Measurements from ENCODE around the gene KIRREL3.

Gene KIRREL3

DNA sequence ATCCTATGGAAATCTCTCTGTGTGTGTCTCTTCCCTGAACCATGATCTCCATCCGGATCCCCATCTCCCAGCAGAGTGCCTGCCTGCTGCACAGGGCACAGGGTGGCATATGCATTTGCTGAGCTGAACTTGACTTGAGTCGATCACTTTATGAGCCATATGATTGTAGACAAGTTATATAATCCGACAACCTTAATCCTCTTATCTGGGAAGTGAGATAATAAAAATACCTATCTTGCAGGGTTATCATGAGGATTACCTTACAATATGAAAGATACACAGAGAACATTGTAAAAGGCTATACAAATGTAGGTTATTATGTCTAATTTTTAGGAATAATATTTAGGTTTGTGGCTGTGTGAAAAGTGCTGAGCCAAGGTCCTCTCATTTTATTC, 520.6 kb downstream of the KIRREL3 start:
- no peak overlapping the region for H3K9ac ChIP-seq (ENCODE audit: insufficient read length, low read depth)
- no peaks in the 10 kb centered on the region for H3K27me3 ChIP-seq (ENCODE audit: insufficient read depth, insufficient read length)
- no peaks in the 10 kb centered on the region; the same call in 1 of the 2 replicates for H3K9me3 ChIP-seq (ENCODE audit: insufficient read depth, low read length)
- DNase-seq (ENCODE audit: low read depth, low spot score) = no peak
- H3K36me3 ChIP-seq (ENCODE audit: insufficient read depth, insufficient read length, low read length) = no peaks in the 10 kb centered on the region
- peaks cover 10% of the 10 kb centered on the region for H3K4me1 ChIP-seq (ENCODE audit: insufficient read depth, insufficient read length)
- no peak overlapping the region for H3K4me3 ChIP-seq (ENCODE audit: insufficient read length, low read depth)
- TF ChIP-seq ZNF274 (IDR thresholded peaks at IDR 0.05; ENCODE audit: low read depth, low read length) (no peak), SUZ12 (IDR thresholded peaks at IDR 0.05; ENCODE audit: extremely low read depth, insufficient read depth, insufficient read length) (no peak), YY1 (IDR thresholded peaks at IDR 0.05; ENCODE audit: insufficient read depth, insufficient read length) (no peak)

DNA sequence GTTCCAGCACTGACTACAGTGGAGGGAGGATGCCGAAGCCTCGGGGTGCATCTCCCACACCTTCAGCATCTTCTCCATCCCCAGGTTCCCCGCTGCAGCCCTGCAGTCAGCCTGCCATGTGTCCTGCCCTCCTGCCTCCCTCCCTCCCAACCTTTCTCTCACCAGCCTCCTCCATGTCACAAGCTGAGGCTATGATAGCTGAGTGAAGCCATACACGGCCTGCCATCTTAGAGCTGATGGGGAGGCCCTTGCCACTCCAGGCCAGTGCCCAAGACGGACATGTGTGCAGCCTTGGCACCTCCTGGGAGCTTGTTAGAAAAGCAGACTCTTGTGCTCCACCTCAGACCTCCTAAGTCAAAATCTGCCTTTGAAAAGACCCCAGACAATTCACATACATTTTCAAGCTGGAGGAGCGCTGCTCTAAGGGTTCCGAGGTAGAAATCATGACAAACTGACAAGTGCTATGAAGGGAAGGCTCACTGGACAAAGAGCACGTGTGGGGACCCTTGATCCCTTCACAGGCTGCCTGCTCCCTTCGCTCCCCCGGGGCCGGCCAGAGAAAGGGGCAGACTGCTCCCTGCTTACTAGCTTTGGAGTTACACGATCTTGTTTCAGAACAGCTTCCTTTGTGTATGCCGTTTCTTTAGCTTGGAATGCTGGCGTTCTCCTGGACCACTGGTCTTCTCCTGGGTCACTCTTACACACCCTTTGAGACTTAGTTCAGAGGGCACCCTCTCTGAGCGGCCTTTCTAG, 521.2 kb downstream of the KIRREL3 start:
- no peaks in the 10 kb centered on the region; the same call in 1 of the 2 replicates for H3K9me3 ChIP-seq (ENCODE audit: insufficient read depth, low read length)
- no peak overlapping the region for H3K9ac ChIP-seq (ENCODE audit: insufficient read length, low read depth)
- H3K36me3 ChIP-seq (ENCODE audit: insufficient read depth, insufficient read length, low read length) = no peaks in the 10 kb centered on the region
- no peaks in the 10 kb centered on the region for H3K27me3 ChIP-seq (ENCODE audit: insufficient read depth, insufficient read length)
- H3K4me1 ChIP-seq (ENCODE audit: insufficient read depth, insufficient read length) = peaks cover 11% of the 10 kb centered on the region
- DNase-seq (ENCODE audit: low read depth, low spot score) = no peak
- no peak overlapping the region for H3K4me3 ChIP-seq (ENCODE audit: insufficient read length, low read depth)
- TF ChIP-seq ZNF274 (IDR thresholded peaks at IDR 0.05; ENCODE audit: low read depth, low read length) (no peak), SUZ12 (IDR thresholded peaks at IDR 0.05; ENCODE audit: extremely low read depth, insufficient read depth, insufficient read length) (no peak), YY1 (IDR thresholded peaks at IDR 0.05; ENCODE audit: insufficient read depth, insufficient read length) (no peak)

DNA sequence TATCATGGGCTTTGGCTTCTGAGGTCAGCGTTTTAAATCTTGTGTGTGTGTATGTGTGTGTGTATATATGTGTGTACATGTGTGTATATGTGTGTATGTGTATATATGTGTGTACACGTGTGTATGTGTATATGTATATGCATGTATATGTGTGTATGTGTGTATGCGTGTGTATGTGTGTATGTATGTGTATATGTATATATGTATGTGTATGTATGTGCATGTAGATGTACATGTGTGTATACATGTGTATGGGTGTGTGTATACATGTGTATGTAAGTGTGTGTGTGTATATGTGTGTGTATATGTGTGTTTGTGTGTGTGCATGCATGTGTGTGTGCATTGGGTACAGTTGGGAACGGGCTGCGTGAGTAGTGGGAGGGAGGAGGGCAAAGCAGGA, 522.1 kb downstream of the KIRREL3 start:
- Histone ChIP-seq H3K9ac (ENCODE audit: insufficient read length, low read depth) (no peak overlapping the region), H3K36me3 (ENCODE audit: insufficient read depth, insufficient read length, low read length) (no peaks in the 10 kb centered on the region), H3K9me3 (ENCODE audit: insufficient read depth, low read length) (no peaks in the 10 kb centered on the region; the same call in 1 of the 2 replicates), H3K4me3 (ENCODE audit: insufficient read length, low read depth) (no peak overlapping the region), H3K27me3 (ENCODE audit: insufficient read depth, insufficient read length) (no peaks in the 10 kb centered on the region), H3K4me1 (ENCODE audit: insufficient read depth, insufficient read length) (peaks cover 12% of the 10 kb centered on the region)
- TF ChIP-seq SUZ12 (IDR thresholded peaks at IDR 0.05; ENCODE audit: extremely low read depth, insufficient read depth, insufficient read length) = no peak
- TF ChIP-seq YY1 (IDR thresholded peaks at IDR 0.05; ENCODE audit: insufficient read depth, insufficient read length) = no peak
- no peak for TF ChIP-seq ZNF274 (IDR thresholded peaks at IDR 0.05; ENCODE audit: low read depth, low read length)
- no peak for DNase-seq (ENCODE audit: low read depth, low spot score)

DNA sequence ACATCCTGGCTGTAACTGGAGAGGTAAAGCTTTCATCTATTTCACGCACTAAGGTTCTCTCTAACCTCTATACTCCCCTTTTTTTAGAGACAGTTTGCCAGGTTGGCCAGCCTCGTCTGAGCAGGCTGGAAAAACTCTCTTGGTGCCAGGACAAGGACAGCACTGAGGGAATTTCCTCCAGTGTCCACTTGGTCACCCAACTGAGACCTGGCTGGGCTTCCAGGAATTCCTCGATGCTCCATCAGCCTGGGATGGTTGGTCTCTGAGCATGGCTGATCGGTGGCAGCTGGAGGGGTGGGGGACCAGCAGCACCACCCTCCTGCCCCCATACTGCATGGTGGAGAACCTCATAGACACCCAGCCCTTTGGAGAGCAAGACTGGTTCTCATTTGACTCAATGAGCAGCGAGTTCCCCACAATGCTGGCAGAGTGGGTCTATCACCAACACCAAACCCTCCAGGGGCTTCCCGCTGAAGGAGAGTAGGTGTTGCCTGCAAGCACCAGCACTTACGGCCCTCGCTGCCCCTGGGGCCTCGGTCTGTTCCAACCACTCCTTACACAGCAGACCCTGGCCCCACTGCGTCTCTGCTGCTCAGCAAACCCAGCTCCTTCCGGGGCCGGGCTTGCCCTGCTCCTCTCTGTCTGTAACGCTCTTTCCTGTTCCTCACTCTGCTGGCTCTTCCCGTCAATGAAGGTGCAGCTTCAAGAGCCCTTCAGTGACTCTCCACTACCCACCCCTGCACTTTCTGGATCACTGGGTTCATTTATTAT, 522.9 kb downstream of the KIRREL3 start:
- Histone ChIP-seq H3K9me3 (ENCODE audit: insufficient read depth, low read length) (no peaks in the 10 kb centered on the region; the same call in 1 of the 2 replicates), H3K4me1 (ENCODE audit: insufficient read depth, insufficient read length) (peaks cover 14% of the 10 kb centered on the region), H3K9ac (ENCODE audit: insufficient read length, low read depth) (no peak overlapping the region), H3K27me3 (ENCODE audit: insufficient read depth, insufficient read length) (no peaks in the 10 kb centered on the region), H3K36me3 (ENCODE audit: insufficient read depth, insufficient read length, low read length) (no peaks in the 10 kb centered on the region), H3K4me3 (ENCODE audit: insufficient read length, low read depth) (no peak overlapping the region)
- no peak for TF ChIP-seq YY1 (IDR thresholded peaks at IDR 0.05; ENCODE audit: insufficient read depth, insufficient read length)
- TF ChIP-seq SUZ12 (IDR thresholded peaks at IDR 0.05; ENCODE audit: extremely low read depth, insufficient read depth, insufficient read length) = no peak
- no peak for TF ChIP-seq ZNF274 (IDR thresholded peaks at IDR 0.05; ENCODE audit: low read depth, low read length)
- DNase-seq (ENCODE audit: low read depth, low spot score) = no peak

DNA sequence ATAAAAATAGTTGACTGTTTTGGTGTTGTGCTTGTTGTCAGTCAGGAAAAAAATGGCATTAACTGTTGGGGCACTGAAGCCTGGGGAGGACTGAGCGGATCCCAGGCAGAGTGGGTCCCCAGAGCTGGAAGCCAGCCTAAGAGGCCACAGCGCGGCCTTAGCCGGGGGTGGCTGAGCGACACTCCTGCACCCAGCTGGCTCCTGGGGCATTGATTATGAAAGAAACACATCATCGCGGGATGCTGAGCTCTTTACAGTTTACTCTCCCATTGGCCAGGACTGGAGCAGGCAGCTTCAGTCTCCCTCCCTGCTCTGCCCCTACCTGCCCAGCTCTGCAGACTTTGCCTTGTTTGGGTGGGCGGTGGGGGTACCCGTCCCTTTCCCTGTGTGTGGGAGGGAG, 523.6 kb downstream of the KIRREL3 start:
- no peak for TF ChIP-seq SUZ12 (IDR thresholded peaks at IDR 0.05; ENCODE audit: extremely low read depth, insufficient read depth, insufficient read length)
- no peak for TF ChIP-seq ZNF274 (IDR thresholded peaks at IDR 0.05; ENCODE audit: low read depth, low read length)
- no peak for TF ChIP-seq YY1 (IDR thresholded peaks at IDR 0.05; ENCODE audit: insufficient read depth, insufficient read length)
- DNase-seq (ENCODE audit: low read depth, low spot score) = no peak
- Histone ChIP-seq H3K27me3 (ENCODE audit: insufficient read depth, insufficient read length) (no peaks in the 10 kb centered on the region), H3K9me3 (ENCODE audit: insufficient read depth, low read length) (no peaks in the 10 kb centered on the region), H3K36me3 (ENCODE audit: insufficient read depth, insufficient read length, low read length) (no peaks in the 10 kb centered on the region), H3K4me3 (ENCODE audit: insufficient read length, low read depth) (no peak overlapping the region), H3K9ac (ENCODE audit: insufficient read length, low read depth) (no peak overlapping the region), H3K4me1 (ENCODE audit: insufficient read depth, insufficient read length) (peaks cover 14% of the 10 kb centered on the region)

DNA sequence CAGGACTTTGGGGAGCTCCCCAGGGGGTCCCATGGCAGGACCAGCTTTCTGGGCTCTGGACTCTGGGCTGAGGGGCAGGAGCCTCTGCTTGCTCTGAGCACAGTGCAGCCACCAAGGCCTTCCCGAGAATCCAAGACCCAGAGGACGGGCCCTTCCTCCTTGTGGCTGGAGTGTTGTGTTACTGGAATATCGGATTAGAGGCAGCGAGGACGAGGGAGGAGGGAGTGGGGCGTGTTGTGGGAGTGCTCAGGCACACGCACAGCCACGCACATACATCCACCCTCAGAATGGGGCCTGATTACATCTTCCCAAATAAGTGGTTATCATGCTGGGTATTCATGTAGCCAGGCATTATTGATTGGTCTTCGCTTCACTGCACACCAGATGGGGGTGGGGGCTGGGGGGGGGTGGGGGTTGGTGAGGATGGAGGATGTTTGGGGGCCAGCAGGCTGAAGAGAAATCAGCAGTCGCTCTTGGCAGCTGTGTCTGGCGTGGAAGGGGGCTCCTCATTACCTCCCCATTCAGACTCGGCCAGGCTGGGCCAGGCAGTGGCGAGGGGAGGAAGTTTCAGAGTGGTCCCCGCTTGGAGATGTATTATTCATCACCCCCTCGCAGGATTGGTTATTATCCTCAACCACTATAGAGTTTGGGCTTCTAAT, 524.2 kb downstream of the KIRREL3 start:
- H3K27me3 ChIP-seq (ENCODE audit: insufficient read depth, insufficient read length) = no peaks in the 10 kb centered on the region
- no peak overlapping the region for H3K9ac ChIP-seq (ENCODE audit: insufficient read length, low read depth)
- H3K4me1 ChIP-seq (ENCODE audit: insufficient read depth, insufficient read length) = peaks cover 14% of the 10 kb centered on the region
- TF ChIP-seq ZNF274 (IDR thresholded peaks at IDR 0.05; ENCODE audit: low read depth, low read length) (no peak), YY1 (IDR thresholded peaks at IDR 0.05; ENCODE audit: insufficient read depth, insufficient read length) (no peak), SUZ12 (IDR thresholded peaks at IDR 0.05; ENCODE audit: extremely low read depth, insufficient read depth, insufficient read length) (no peak)
- no peaks in the 10 kb centered on the region for H3K36me3 ChIP-seq (ENCODE audit: insufficient read depth, insufficient read length, low read length)
- no peak for DNase-seq (ENCODE audit: low read depth, low spot score)
- H3K9me3 ChIP-seq (ENCODE audit: insufficient read depth, low read length) = no peaks in the 10 kb centered on the region
- H3K4me3 ChIP-seq (ENCODE audit: insufficient read length, low read depth) = no peak overlapping the region

Measured in NT2/D1 (cell line).